OCI-LY1 (cell line): ENCODE measurements around the gene EFHC1.

Source experiments
- H2AFZ ChIP-seq: fragments of 200-600 bp; sonication (generic), shearing (Covaris generic); 2 replicates; pipeline ENCODE4 v1.6.0; 2014; ENCODE audit warnings: antibody characterized with exemption, mild to moderate bottlenecking, low read length
- H3F3A ChIP-seq: fragments of 200-600 bp; sonication (generic), shearing (Covaris generic); 2 replicates; pipeline ENCODE4 v1.6.0; 2014; ENCODE audit warnings: mild to moderate bottlenecking, antibody characterized with exemption, low read length, moderate library complexity; ENCODE audit not compliant: insufficient read depth
- H3K27ac ChIP-seq: fragments of 200-600 bp; sonication (generic); 2 replicates; pipeline ENCODE4 v1.5.1; 2014; ENCODE audit warnings: low read length, mixed run types, mild to moderate bottlenecking, low read depth; ENCODE audit not compliant: poor library complexity, severe bottlenecking
- H3K27me3 ChIP-seq: fragments of 200-600 bp; sonication (generic); 2 replicates; pipeline ENCODE4 v1.6.0; 2014; ENCODE audit warnings: antibody characterized with exemption, mild to moderate bottlenecking, low read length, moderate library complexity; ENCODE audit not compliant: insufficient read depth
- H3K36me3 ChIP-seq: fragments of 200-600 bp; sonication (generic); 2 replicates; pipeline ENCODE4 v1.6.1; 2014; ENCODE audit warnings: mild to moderate bottlenecking, antibody characterized with exemption, low read length, moderate library complexity, mixed read lengths; ENCODE audit not compliant: insufficient read depth
- H3K4me1 ChIP-seq: fragments of 200-600 bp; sonication (generic); 2 replicates; pipeline ENCODE4 v1.5.1; 2014; ENCODE audit warnings: mild to moderate bottlenecking, low read length, moderate library complexity; ENCODE audit not compliant: insufficient read depth, severe bottlenecking
- H3K4me2 ChIP-seq: fragments of 200-600 bp; sonication (generic), shearing (Covaris generic); 2 replicates; pipeline ENCODE4 v1.6.1; 2014; ENCODE audit warnings: low read length
- H3K4me3 ChIP-seq: fragments of 200-600 bp; sonication (generic); 2 replicates; pipeline ENCODE4 v1.5.1; 2014; ENCODE audit warnings: low read length, low read depth, mild to moderate bottlenecking, mixed read lengths; ENCODE audit not compliant: poor library complexity, severe bottlenecking
- H3K79me2 ChIP-seq: fragments of 200-600 bp; shearing (Covaris generic); 2 replicates; pipeline ENCODE4 v1.6.1; 2016; ENCODE audit warnings: mixed run types, low read length, mixed read lengths; ENCODE audit not compliant: insufficient read depth
- H3K9ac ChIP-seq: fragments of 200-600 bp; sonication (generic), shearing (Covaris generic); 2 replicates; pipeline ENCODE4 v1.6.1; 2014; ENCODE audit warnings: mild to moderate bottlenecking, low read length, mixed read lengths
- H3K9me2 ChIP-seq: fragments of 200-600 bp; sonication (generic), shearing (Covaris generic); 2 replicates; pipeline ENCODE4 v1.6.1; 2014; ENCODE audit warnings: low read depth, mild to moderate bottlenecking, low read length, mixed read lengths
- H3K9me3 ChIP-seq: fragments of 200-600 bp; shearing (Covaris generic); 2 replicates; pipeline ENCODE4 v1.6.1; 2014; ENCODE audit warnings: low read length, mixed read lengths
- H4K20me1 ChIP-seq: fragments of 200-600 bp; sonication (generic), shearing (Covaris generic); 2 replicates; pipeline ENCODE4 v1.6.0; 2016; ENCODE audit warnings: mild to moderate bottlenecking, low read length; ENCODE audit not compliant: insufficient read depth
- EZH2 ChIP-seq: fragments of 200-600 bp; sonication (generic), shearing (Covaris generic); IDR thresholded peaks from 2 replicates; pipeline ENCODE4 v1.8.0; 2017; ENCODE audit warnings: borderline replicate concordance, mixed run types, mild to moderate bottlenecking, antibody characterized with exemption, low read length, moderate library complexity, mixed read lengths
- TF ChIP-seq, protein P1 (sequence below): fragments of 200-600 bp; sonication (generic), shearing (Covaris generic); IDR thresholded peaks from 2 replicates; pipeline ENCODE4 v1.5.1; 2017; ENCODE audit warnings: mild to moderate bottlenecking, antibody characterized with exemption, low read length, moderate library complexity, mixed read lengths

The EFHC1 gene

DNA sequence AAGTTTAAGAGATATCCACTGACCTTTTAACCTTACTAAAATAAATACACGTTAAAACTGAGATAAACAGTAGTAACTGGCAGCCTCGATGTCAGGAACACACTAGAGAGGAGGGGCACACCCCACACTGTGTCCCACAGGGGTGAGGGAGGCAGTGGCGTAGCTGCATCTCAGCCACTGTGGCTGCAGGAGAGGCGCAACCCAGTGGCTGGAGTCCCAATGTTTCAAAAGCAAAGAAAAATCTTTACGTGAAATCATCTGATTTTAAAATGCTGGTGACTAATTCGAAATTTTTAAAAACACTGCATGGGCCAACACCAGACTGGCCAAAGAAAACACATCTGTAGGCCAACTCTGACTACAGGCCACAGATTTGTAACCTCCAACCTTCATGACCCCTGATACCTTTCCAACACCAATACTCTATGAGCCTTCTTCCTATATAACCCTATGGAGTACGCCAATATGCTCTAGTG lies 102.0 kb downstream of the EFHC1 start:
- H3K4me1 ChIP-seq = peaks cover 52% of the 10 kb centered on the region
- H3F3A ChIP-seq = no peaks in the 10 kb centered on the region
- H2AFZ ChIP-seq = no peak overlapping the region
- no peak overlapping the region for H3K4me3 ChIP-seq
- H3K27ac ChIP-seq = peak overlapping the region; percentile 89
- TF ChIP-seq EZH2 = no peak
- TF ChIP-seq, protein P1, sequence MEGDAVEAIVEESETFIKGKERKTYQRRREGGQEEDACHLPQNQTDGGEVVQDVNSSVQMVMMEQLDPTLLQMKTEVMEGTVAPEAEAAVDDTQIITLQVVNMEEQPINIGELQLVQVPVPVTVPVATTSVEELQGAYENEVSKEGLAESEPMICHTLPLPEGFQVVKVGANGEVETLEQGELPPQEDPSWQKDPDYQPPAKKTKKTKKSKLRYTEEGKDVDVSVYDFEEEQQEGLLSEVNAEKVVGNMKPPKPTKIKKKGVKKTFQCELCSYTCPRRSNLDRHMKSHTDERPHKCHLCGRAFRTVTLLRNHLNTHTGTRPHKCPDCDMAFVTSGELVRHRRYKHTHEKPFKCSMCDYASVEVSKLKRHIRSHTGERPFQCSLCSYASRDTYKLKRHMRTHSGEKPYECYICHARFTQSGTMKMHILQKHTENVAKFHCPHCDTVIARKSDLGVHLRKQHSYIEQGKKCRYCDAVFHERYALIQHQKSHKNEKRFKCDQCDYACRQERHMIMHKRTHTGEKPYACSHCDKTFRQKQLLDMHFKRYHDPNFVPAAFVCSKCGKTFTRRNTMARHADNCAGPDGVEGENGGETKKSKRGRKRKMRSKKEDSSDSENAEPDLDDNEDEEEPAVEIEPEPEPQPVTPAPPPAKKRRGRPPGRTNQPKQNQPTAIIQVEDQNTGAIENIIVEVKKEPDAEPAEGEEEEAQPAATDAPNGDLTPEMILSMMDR = no peak
- peaks cover 31% of the 10 kb centered on the region for H3K36me3 ChIP-seq
- H3K9me3 ChIP-seq = no peaks in the 10 kb centered on the region
- H4K20me1 ChIP-seq = no peaks in the 10 kb centered on the region
- H3K79me2 ChIP-seq = peaks cover 9% of the 10 kb centered on the region
- no peaks in the 10 kb centered on the region for H3K9me2 ChIP-seq
- H3K9ac ChIP-seq = peak overlapping the region; percentile 33; the same call in 1 of the 2 replicates
- H3K27me3 ChIP-seq = no peaks in the 10 kb centered on the region
- peak overlapping the region; percentile 25; the same call in 1 of the 2 replicates for H3K4me2 ChIP-seq

DNA sequence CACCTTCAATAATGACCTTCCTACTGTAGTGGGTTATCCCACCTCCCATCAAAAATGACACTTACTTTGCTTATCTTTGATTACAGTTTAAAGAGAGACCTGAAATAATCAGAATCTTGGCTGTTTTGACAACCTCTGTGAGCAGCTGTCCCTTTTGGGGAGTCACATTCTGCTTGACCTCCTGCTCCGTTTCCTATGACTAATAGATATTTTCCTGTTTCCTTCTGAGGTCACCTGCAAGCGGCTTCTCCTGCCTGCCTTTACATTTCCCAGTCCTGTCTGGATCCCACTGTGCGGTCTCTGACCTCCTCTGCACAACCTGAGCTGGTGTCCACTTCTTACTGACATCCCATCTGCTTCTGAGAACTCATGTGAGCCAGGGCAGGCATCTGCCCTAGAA lies 102.5 kb downstream of the EFHC1 start:
- no peaks in the 10 kb centered on the region for H3K27me3 ChIP-seq
- peak overlapping the region; percentile 89 for H3K27ac ChIP-seq
- H3K4me3 ChIP-seq = no peak overlapping the region
- peaks cover 28% of the 10 kb centered on the region for H3K36me3 ChIP-seq
- H3K79me2 ChIP-seq = peaks cover 9% of the 10 kb centered on the region
- no peaks in the 10 kb centered on the region for H3F3A ChIP-seq
- TF ChIP-seq, protein P1 = no peak
- TF ChIP-seq EZH2 = no peak
- H3K9me2 ChIP-seq = no peaks in the 10 kb centered on the region
- H2AFZ ChIP-seq = no peak overlapping the region
- H3K9me3 ChIP-seq = no peaks in the 10 kb centered on the region
- H3K4me2 ChIP-seq = peak overlapping the region; percentile 25; the same call in 1 of the 2 replicates
- peak overlapping the region; percentile 33; the same call in 1 of the 2 replicates for H3K9ac ChIP-seq
- H4K20me1 ChIP-seq = no peaks in the 10 kb centered on the region
- H3K4me1 ChIP-seq = peaks cover 56% of the 10 kb centered on the region

DNA sequence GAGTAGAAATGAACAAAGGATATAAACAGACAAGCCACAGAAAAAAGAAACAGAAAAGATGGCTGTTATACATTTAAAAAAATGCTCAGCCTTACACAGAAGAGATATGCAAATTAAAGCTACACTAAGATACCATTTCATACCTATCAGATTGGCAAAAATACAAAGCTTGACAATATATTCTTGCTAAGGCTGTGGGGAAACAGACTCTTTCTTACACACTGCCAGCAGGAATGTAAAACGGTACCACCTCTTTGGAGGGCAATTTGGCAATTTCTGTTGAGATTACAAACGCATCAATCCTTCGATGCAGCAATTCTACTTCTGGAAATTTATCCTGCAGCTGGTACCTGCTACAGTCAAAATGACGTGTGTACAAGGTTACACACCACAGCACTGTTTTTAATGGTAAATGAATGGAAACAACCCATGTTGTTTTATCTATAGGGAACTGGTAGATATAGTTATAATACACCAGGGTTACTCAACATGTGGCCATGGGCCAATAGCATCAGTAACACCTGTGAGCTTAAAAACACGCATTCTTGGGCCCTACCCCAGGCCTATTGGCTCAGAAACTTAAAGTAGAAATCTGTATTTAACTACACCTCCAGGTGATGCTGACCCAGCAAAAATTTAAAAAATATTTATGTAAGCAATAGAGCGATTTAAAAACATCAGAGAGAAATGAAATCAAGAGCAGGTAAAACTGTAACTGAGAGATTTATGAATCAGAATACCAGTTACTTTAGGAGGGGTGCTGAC lies 103.4 kb downstream of the EFHC1 start:
- Histone ChIP-seq H3K4me3 (peak overlapping the region; percentile 3), H2AFZ (no peak overlapping the region), H3F3A (no peaks in the 10 kb centered on the region), H3K4me2 (peak overlapping the region; percentile 32), H3K36me3 (peaks cover 24% of the 10 kb centered on the region), H3K27ac (peak overlapping the region; percentile 89), H4K20me1 (no peaks in the 10 kb centered on the region), H3K79me2 (peaks cover 9% of the 10 kb centered on the region), H3K9ac (peak overlapping the region; percentile 7; the same call in 1 of the 2 replicates), H3K4me1 (peaks cover 65% of the 10 kb centered on the region), H3K9me2 (no peaks in the 10 kb centered on the region), H3K9me3 (no peaks in the 10 kb centered on the region), H3K27me3 (no peaks in the 10 kb centered on the region)
- TF ChIP-seq, protein P1 = no peak
- no peak for TF ChIP-seq EZH2
